OCI-LY3 (cell line): ENCODE measurements around the gene LRRC23.
"Not testable (repeated sequence)": the region's sequence is repeated elsewhere in the genome, so short reads cannot be mapped to it uniquely, and the experiment has no call there.

ENCODE experiments used
- H2AFZ ChIP-seq: fragments of 200-600, 300-600 bp; shearing (Covaris generic); 2 replicates; pipeline ENCODE4 v1.6.0; 2014; ENCODE audit warnings: antibody characterized with exemption, low read depth, low read length
- H3K27ac ChIP-seq: fragments of 200-600, 300-600 bp; sonication (generic); 2 replicates; pipeline ENCODE4 v1.5.1; 2014; ENCODE audit warnings: mild to moderate bottlenecking, low read length, moderate library complexity, mixed read lengths
- H3K27me3 ChIP-seq: fragments of 200-600, 300-600 bp; sonication (generic); 2 replicates; pipeline ENCODE4 v1.6.1; 2014; ENCODE audit warnings: low read depth, low read length, mixed read lengths
- H3K36me3 ChIP-seq: fragments of 200-600, 300-600 bp; sonication (generic); replicated peaks from 2 replicates; pipeline ENCODE3; 2014; ENCODE audit warnings: low read depth, low read length, mixed read lengths
- H3K4me1 ChIP-seq: fragments of 300-600, 200-600 bp; sonication (generic); 2 replicates; pipeline ENCODE4 v1.6.1; 2014; ENCODE audit warnings: low read length, mixed read lengths
- H3K4me2 ChIP-seq: fragments of 200-600, 300-600 bp; sonication (generic); 2 replicates; pipeline ENCODE4 v1.6.1; 2014; ENCODE audit warnings: low read length, mixed read lengths
- H3K4me3 ChIP-seq: fragments of 300-600, 200-600 bp; sonication (generic); 2 replicates; pipeline ENCODE4 v1.5.1; 2014; ENCODE audit warnings: antibody characterized with exemption, mild to moderate bottlenecking, low read length, moderate library complexity
- H3K79me2 ChIP-seq: fragments of 300-600, 200-600 bp; shearing (Covaris generic); 2 replicates; pipeline ENCODE4 v1.6.1; 2014; ENCODE audit warnings: mild to moderate bottlenecking, low read length, mixed read lengths
- H3K9ac ChIP-seq: fragments of 300-600, 200-600 bp; shearing (Covaris generic); 2 replicates; pipeline ENCODE4 v1.6.0; 2014; ENCODE audit warnings: mild to moderate bottlenecking, low read length, moderate library complexity
- H3K9me3 ChIP-seq: fragments of 200-600, 300-600 bp; shearing (Covaris generic); 2 replicates; pipeline ENCODE4 v1.6.1; 2014; ENCODE audit warnings: low read length, mixed read lengths; ENCODE audit not compliant: insufficient read depth
- H4K20me1 ChIP-seq: fragments of 200-600, 300-600 bp; sonication (generic); 2 replicates; pipeline ENCODE4 v1.6.1; 2016; ENCODE audit warnings: low read length, mixed read lengths; ENCODE audit not compliant: insufficient read depth
- CTCF ChIP-seq: fragments of 200-600, 300-600 bp; sonication (generic); IDR thresholded peaks from 2 replicates; pipeline ENCODE4 v1.5.1; 2014; ENCODE audit warnings: antibody characterized with exemption, low read length, low read depth
- EZH2phosphoT487 ChIP-seq: fragments of 200-600 bp; shearing (Covaris generic); IDR thresholded peaks from 2 replicates; pipeline ENCODE4 v1.6.1; 2018; ENCODE audit warnings: antibody characterized with exemption, mixed run types, low read depth

LRRC23 gene

GRCh38 chr12:6888360-6888759 lies 16.3 kb upstream of the LRRC23 start:
- Histone ChIP-seq H3K9ac (no peak overlapping the region), H3K4me2 (no peak overlapping the region), H3K27me3 (no peaks in the 10 kb centered on the region), H3K36me3 (no peaks in the 10 kb centered on the region), H3K4me3 (no peak overlapping the region), H3K9me3 (no peaks in the 10 kb centered on the region), H2AFZ (no peak overlapping the region), H3K79me2 (no peaks in the 10 kb centered on the region), H4K20me1 (no peaks in the 10 kb centered on the region), H3K4me1 (peaks cover 38% of the 10 kb centered on the region), H3K27ac (no peak overlapping the region)
- TF ChIP-seq EZH2phosphoT487 (no peak), CTCF (no peak)

GRCh38 chr12:6888794-6889193 lies 15.8 kb upstream of the LRRC23 start:
- not testable (repeated sequence) for H3K9ac ChIP-seq, H4K20me1 ChIP-seq, H3K9me3 ChIP-seq, H3K27me3 ChIP-seq, H3K27ac ChIP-seq, H3K4me2 ChIP-seq, H3K36me3 ChIP-seq, H3K79me2 ChIP-seq, H3K4me3 ChIP-seq, H2AFZ ChIP-seq
- peaks cover 38% of the 10 kb centered on the region for H3K4me1 ChIP-seq

- not testable (repeated sequence) for H3K9me3 ChIP-seq, H3K27me3 ChIP-seq, H2AFZ ChIP-seq, H3K79me2 ChIP-seq, H4K20me1 ChIP-seq, H3K36me3 ChIP-seq
- peak overlapping the region; percentile 87 for H3K27ac ChIP-seq
- H3K4me3 ChIP-seq, result peak overlapping the region; percentile 76
- peak overlapping the region; percentile 93 for H3K4me2 ChIP-seq
- H3K9ac ChIP-seq, result peak overlapping the region; percentile 85
- H3K4me1 ChIP-seq, result peaks cover 38% of the 10 kb centered on the region
Measured at GRCh38 chr12:6889775-6890573, 14.6 kb upstream of the LRRC23 start.

- peak overlapping the region; percentile 93 for H3K4me2 ChIP-seq
- H3K27ac ChIP-seq, result peak overlapping the region; percentile 87
- TF ChIP-seq CTCF, result peak; percentile 77
- TF ChIP-seq EZH2phosphoT487, result no peak
- H2AFZ ChIP-seq, result peak overlapping the region; percentile 87
- H3K9ac ChIP-seq, result peak overlapping the region; percentile 97
- H3K36me3 ChIP-seq, result no peaks in the 10 kb centered on the region
- H4K20me1 ChIP-seq, result no peaks in the 10 kb centered on the region
- no peaks in the 10 kb centered on the region for H3K27me3 ChIP-seq
- no peaks in the 10 kb centered on the region for H3K9me3 ChIP-seq
- H3K4me1 ChIP-seq, result peaks cover 34% of the 10 kb centered on the region
- no peaks in the 10 kb centered on the region for H3K79me2 ChIP-seq
- H3K4me3 ChIP-seq, result peak overlapping the region; percentile 82
Measured at GRCh38 chr12:6890789-6891645, 13.6 kb upstream of the LRRC23 start.

- Histone ChIP-seq H4K20me1 (no peaks in the 10 kb centered on the region), H2AFZ (peak overlapping the region; percentile 87), H3K4me3 (peak overlapping the region; percentile 82), H3K9me3 (no peaks in the 10 kb centered on the region), H3K27ac (peak overlapping the region; percentile 83), H3K4me2 (peak overlapping the region; percentile 87), H3K9ac (peak overlapping the region; percentile 97), H3K79me2 (no peaks in the 10 kb centered on the region), H3K36me3 (no peaks in the 10 kb centered on the region), H3K4me1 (peaks cover 30% of the 10 kb centered on the region), H3K27me3 (no peaks in the 10 kb centered on the region)
- no peak for TF ChIP-seq EZH2phosphoT487
- no peak for TF ChIP-seq CTCF
Measured at GRCh38 chr12:6891646-6892001, 13.0 kb upstream of the LRRC23 start.

- H3K9me3 ChIP-seq, H3K27me3 ChIP-seq, H3K27ac ChIP-seq, H3K4me2 ChIP-seq, H3K36me3 ChIP-seq, H2AFZ ChIP-seq, H3K4me3 ChIP-seq, H4K20me1 ChIP-seq, H3K79me2 ChIP-seq, H3K9ac ChIP-seq: not testable (repeated sequence)
- H3K4me1 ChIP-seq, result peaks cover 19% of the 10 kb centered on the region
Measured at GRCh38 chr12:6892683-6893082, 11.9 kb upstream of the LRRC23 start.
